ENCODE results near the gene CEMIP.

Gene CEMIP

DNA sequence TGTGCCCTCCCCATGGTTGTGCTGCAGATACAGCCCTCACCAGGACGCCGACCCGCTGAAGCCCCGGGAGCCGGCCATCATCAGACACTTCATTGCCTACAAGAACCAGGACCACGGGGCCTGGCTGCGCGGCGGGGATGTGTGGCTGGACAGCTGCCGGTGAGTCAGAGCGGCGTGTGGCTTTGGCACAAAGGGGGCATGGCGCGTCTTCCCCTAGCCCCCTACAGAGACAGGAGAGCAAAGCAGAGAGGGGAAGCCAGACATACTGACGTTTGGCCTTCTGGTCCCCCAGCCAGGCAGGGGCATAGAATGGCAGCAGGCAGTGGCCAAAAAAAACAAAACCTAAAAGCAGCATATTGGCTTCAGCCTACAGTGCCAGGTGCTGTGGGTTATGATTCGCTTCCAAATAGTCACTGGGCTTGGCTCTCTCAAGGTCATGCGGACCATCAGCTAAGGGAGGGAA is 146.5 kb downstream of the CEMIP start:
- Histone ChIP-seq H3K4me3 (replicated peaks; ENCODE audit: insufficient read depth, low read length) (no peak overlapping the region), H3K27ac (replicated peaks) (no peak overlapping the region), H3K27me3 (ENCODE audit: insufficient read depth, poor library complexity, severe bottlenecking) (no peaks in the 10 kb centered on the region)
- no peak for DNase-seq (ENCODE audit: low read depth in 1 of 2, low spot score in 1 of 2)
- TF ChIP-seq, protein P1, sequence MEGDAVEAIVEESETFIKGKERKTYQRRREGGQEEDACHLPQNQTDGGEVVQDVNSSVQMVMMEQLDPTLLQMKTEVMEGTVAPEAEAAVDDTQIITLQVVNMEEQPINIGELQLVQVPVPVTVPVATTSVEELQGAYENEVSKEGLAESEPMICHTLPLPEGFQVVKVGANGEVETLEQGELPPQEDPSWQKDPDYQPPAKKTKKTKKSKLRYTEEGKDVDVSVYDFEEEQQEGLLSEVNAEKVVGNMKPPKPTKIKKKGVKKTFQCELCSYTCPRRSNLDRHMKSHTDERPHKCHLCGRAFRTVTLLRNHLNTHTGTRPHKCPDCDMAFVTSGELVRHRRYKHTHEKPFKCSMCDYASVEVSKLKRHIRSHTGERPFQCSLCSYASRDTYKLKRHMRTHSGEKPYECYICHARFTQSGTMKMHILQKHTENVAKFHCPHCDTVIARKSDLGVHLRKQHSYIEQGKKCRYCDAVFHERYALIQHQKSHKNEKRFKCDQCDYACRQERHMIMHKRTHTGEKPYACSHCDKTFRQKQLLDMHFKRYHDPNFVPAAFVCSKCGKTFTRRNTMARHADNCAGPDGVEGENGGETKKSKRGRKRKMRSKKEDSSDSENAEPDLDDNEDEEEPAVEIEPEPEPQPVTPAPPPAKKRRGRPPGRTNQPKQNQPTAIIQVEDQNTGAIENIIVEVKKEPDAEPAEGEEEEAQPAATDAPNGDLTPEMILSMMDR (IDR thresholded peaks at IDR 0.05; ENCODE audit: insufficient read depth, low read length): no peak
- TF ChIP-seq GABPA (IDR thresholded peaks at IDR 0.05; ENCODE audit: low read depth) (no peak), POLR2AphosphoS5 (IDR thresholded peaks at IDR 0.05; ENCODE audit: low read depth) (no peak), SPI1 (IDR thresholded peaks at IDR 0.05; ENCODE audit: borderline replicate concordance, low read depth) (no peak)
- TF ChIP-seq, protein P2, sequence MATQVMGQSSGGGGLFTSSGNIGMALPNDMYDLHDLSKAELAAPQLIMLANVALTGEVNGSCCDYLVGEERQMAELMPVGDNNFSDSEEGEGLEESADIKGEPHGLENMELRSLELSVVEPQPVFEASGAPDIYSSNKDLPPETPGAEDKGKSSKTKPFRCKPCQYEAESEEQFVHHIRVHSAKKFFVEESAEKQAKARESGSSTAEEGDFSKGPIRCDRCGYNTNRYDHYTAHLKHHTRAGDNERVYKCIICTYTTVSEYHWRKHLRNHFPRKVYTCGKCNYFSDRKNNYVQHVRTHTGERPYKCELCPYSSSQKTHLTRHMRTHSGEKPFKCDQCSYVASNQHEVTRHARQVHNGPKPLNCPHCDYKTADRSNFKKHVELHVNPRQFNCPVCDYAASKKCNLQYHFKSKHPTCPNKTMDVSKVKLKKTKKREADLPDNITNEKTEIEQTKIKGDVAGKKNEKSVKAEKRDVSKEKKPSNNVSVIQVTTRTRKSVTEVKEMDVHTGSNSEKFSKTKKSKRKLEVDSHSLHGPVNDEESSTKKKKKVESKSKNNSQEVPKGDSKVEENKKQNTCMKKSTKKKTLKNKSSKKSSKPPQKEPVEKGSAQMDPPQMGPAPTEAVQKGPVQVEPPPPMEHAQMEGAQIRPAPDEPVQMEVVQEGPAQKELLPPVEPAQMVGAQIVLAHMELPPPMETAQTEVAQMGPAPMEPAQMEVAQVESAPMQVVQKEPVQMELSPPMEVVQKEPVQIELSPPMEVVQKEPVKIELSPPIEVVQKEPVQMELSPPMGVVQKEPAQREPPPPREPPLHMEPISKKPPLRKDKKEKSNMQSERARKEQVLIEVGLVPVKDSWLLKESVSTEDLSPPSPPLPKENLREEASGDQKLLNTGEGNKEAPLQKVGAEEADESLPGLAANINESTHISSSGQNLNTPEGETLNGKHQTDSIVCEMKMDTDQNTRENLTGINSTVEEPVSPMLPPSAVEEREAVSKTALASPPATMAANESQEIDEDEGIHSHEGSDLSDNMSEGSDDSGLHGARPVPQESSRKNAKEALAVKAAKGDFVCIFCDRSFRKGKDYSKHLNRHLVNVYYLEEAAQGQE (IDR thresholded peaks at IDR 0.05; ENCODE audit: insufficient replicate concordance, low read depth): no peak

DNA sequence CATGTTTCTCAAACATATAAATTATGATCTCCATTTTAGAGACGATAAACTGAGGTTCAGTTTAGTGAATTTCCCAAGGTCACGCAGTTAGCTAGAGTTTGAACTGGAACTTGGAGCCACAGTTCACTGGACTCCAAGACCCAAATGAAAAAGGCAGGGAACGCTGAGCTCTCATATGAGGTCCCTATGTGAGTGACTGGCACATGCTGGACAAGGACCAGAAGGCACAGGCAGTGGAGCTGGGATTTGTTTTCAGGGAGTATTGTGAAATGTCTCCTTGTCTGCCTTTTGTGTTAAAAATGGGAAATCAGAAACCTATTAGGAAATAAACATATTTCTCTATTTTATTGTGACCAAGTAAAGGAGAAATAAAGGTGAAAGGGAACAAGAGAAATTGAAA is 147.0 kb downstream of the CEMIP start:
- Histone ChIP-seq H3K27me3 (ENCODE audit: insufficient read depth, poor library complexity, severe bottlenecking) (no peaks in the 10 kb centered on the region), H3K4me3 (replicated peaks; ENCODE audit: insufficient read depth, low read length) (no peak overlapping the region), H3K27ac (replicated peaks) (no peak overlapping the region)
- DNase-seq (ENCODE audit: low read depth in 1 of 2, low spot score in 1 of 2): no peak
- TF ChIP-seq SPI1 (IDR thresholded peaks at IDR 0.05; ENCODE audit: borderline replicate concordance, low read depth) (no peak), POLR2AphosphoS5 (IDR thresholded peaks at IDR 0.05; ENCODE audit: low read depth) (no peak), GABPA (IDR thresholded peaks at IDR 0.05; ENCODE audit: low read depth) (no peak)
- TF ChIP-seq, protein P1 (IDR thresholded peaks at IDR 0.05; ENCODE audit: insufficient read depth, low read length): no peak
- TF ChIP-seq, protein P2 (IDR thresholded peaks at IDR 0.05; ENCODE audit: insufficient replicate concordance, low read depth): no peak

DNA sequence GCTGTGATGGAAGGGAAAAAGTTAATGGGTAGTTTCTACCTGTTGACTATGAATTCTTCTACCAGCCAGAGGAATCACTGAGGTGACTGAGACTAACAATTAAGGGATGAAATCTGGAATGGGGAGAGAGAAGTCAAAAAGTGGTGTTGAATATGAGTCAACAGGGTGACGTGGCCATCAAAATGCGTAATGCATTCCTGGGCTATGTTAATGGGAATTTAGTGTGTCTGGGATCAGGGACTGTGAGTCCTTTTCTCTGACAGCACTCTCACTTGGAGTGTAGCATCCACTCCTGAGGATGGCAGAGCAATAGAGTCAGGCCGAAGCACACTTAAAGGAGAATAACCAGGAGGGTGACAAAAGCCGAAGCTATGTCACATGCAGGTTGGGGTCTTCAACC is 150.1 kb downstream of the CEMIP start:
- DNase-seq (ENCODE audit: low read depth in 1 of 2, low spot score in 1 of 2): no peak
- Histone ChIP-seq H3K27ac (replicated peaks) (no peak overlapping the region), H3K27me3 (ENCODE audit: insufficient read depth, poor library complexity, severe bottlenecking) (no peaks in the 10 kb centered on the region), H3K4me3 (replicated peaks; ENCODE audit: insufficient read depth, low read length) (no peak overlapping the region)
- TF ChIP-seq POLR2AphosphoS5 (IDR thresholded peaks at IDR 0.05; ENCODE audit: low read depth) (no peak), SPI1 (IDR thresholded peaks at IDR 0.05; ENCODE audit: borderline replicate concordance, low read depth) (no peak), GABPA (IDR thresholded peaks at IDR 0.05; ENCODE audit: low read depth) (no peak)

DNA sequence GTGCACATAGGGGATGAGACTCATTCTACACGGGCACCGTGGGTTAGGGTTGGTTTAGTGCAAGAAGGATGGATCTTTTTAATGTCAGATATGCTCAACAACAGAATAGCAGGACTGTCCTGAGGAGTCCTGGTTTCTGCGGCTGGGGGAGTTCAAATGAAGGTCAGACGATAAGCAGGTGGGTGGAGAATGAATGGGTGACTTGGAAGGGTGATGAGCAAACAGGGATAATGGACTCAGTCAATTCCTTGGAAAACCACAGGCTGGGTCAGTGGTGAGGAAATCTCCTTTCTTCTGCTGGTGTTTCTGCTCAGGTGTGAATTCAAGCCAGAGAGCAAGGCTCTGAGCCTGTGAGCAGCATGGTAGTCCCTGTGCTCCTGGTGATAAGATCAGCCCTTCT is 150.5 kb downstream of the CEMIP start:
- H3K4me3 ChIP-seq (replicated peaks; ENCODE audit: insufficient read depth, low read length): no peak overlapping the region
- no peak overlapping the region for H3K27ac ChIP-seq (replicated peaks)
- no peak for DNase-seq (ENCODE audit: low read depth in 1 of 2, low spot score in 1 of 2)
- TF ChIP-seq GABPA (IDR thresholded peaks at IDR 0.05; ENCODE audit: low read depth): no peak
- no peaks in the 10 kb centered on the region for H3K27me3 ChIP-seq (ENCODE audit: insufficient read depth, poor library complexity, severe bottlenecking)

DNA sequence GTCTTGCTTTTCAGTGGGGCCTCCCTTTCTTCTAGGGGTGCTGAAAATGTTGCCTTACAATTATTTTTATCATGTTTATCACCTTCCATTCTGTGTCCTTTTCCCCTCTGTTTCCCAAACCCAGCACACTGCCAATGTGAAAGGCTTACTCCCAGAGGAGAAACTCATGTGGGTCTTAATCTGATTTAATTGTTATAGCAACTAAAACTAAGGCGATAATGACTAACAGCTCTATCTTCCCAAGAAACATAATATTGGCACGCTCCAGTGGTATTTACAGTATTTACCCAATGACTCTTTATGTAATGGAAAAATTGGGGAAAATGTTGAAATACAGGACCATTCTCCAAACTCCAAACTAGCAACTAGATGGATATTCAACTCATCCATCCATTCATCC is 152.0 kb downstream of the CEMIP start:
- Histone ChIP-seq H3K27me3 (ENCODE audit: insufficient read depth, poor library complexity, severe bottlenecking) (no peaks in the 10 kb centered on the region), H3K27ac (replicated peaks) (no peak overlapping the region), H3K4me3 (replicated peaks; ENCODE audit: insufficient read depth, low read length) (no peak overlapping the region)
- TF ChIP-seq SPI1 (IDR thresholded peaks at IDR 0.05; ENCODE audit: borderline replicate concordance, low read depth) (no peak), GABPA (IDR thresholded peaks at IDR 0.05; ENCODE audit: low read depth) (no peak), POLR2AphosphoS5 (IDR thresholded peaks at IDR 0.05; ENCODE audit: low read depth) (no peak)
- TF ChIP-seq, protein P1 (IDR thresholded peaks at IDR 0.05; ENCODE audit: insufficient read depth, low read length): no peak
- TF ChIP-seq, protein P2 (IDR thresholded peaks at IDR 0.05; ENCODE audit: insufficient replicate concordance, low read depth): no peak
- DNase-seq (ENCODE audit: low read depth in 1 of 2, low spot score in 1 of 2): no peak

Measured in HL-60 (cell line).